Epithelial cell of esophagus (primary cell): Measurements from ENCODE around the gene TM9SF2.

Experiments used
- DNase-seq: peaks from one replicate; pipeline ENCODE4 v3.0.0; 2010; ENCODE audit warnings: low read depth
- H3K4me3 ChIP-seq: 2 replicates; pipeline ENCODE4 v1.5.1; 2011; ENCODE audit warnings: mild to moderate bottlenecking, low read length, control low read depth
- TF ChIP-seq, protein P1 (sequence below): IDR thresholded peaks from 2 replicates; pipeline ENCODE4 v1.5.1; 2011; ENCODE audit warnings: low read depth, mild to moderate bottlenecking, low read length, control low read depth, inconsistent platforms; ENCODE audit not compliant: insufficient read depth; ENCODE audit errors: missing control alignments

TM9SF2 gene

DNA sequence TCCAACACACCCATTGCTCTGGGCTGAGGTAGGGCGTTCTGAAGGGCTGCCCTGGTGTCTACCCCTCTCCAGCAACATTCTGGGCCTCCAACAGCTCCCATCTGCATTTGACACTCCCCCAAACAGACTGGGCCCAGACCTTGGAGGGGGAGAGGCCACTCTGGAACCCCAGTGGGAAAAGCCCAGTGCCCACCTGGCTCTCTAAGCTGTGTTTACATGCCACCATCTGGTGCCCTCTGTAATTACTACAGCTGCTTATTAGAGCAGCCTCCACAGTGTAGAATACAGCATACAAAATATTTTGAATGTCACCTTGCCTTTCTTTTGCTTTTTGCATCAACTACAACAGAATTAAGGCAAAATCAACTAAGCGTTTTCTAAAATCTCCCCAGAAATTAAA, 35.8 kb upstream of the TM9SF2 start:
- TF ChIP-seq, protein P1, sequence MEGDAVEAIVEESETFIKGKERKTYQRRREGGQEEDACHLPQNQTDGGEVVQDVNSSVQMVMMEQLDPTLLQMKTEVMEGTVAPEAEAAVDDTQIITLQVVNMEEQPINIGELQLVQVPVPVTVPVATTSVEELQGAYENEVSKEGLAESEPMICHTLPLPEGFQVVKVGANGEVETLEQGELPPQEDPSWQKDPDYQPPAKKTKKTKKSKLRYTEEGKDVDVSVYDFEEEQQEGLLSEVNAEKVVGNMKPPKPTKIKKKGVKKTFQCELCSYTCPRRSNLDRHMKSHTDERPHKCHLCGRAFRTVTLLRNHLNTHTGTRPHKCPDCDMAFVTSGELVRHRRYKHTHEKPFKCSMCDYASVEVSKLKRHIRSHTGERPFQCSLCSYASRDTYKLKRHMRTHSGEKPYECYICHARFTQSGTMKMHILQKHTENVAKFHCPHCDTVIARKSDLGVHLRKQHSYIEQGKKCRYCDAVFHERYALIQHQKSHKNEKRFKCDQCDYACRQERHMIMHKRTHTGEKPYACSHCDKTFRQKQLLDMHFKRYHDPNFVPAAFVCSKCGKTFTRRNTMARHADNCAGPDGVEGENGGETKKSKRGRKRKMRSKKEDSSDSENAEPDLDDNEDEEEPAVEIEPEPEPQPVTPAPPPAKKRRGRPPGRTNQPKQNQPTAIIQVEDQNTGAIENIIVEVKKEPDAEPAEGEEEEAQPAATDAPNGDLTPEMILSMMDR = no peak
- DNase-seq = no peak
- no peak overlapping the region for H3K4me3 ChIP-seq

DNA sequence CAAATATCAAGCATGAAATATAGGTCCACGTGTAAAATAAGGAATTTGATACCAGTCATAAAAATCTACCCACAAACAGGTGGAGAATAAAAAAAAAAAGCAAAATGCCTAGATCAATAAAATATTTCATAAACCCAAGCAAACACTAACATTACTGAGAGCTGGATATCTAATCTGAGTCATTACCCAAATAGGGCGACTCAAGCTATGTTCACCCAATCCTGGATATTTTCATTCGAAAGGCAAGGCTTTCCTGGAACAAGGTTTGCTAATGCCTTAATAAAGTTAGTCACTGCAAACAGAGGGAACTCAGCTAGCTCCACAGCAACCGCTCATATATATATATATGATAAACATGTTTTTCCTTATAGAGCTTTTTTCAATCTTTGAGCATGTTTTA, 33.5 kb upstream of the TM9SF2 start:
- DNase-seq = peak; percentile 65
- TF ChIP-seq, protein P1 = no peak
- H3K4me3 ChIP-seq = no peak overlapping the region

DNA sequence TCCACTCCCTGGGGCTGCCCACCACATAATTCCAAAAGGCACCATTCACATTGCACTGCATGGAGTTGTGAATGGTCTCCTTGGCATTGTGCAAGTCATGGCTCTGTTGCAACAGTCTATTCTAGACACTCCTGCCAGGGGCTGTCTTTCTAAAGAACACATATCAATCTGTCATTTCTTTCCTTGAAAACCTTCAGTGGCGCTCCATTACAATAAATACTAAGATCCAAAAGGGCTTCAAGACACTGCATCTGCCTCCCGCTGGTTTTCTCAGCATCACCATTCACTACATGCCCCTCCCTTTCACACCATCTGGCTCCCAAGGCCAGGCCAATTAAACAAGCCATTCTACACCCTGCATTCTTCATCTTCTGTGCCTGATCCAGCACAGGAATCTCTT, 32.2 kb upstream of the TM9SF2 start:
- DNase-seq = peak; percentile 20
- no peak overlapping the region for H3K4me3 ChIP-seq
- TF ChIP-seq, protein P1 = no peak

- TF ChIP-seq, protein P1 = no peak
- DNase-seq = no peak
- no peak overlapping the region for H3K4me3 ChIP-seq
These were observed 31.2 kb upstream of the TM9SF2 start for GRCh38 chr13:99470027-99470426.

DNA sequence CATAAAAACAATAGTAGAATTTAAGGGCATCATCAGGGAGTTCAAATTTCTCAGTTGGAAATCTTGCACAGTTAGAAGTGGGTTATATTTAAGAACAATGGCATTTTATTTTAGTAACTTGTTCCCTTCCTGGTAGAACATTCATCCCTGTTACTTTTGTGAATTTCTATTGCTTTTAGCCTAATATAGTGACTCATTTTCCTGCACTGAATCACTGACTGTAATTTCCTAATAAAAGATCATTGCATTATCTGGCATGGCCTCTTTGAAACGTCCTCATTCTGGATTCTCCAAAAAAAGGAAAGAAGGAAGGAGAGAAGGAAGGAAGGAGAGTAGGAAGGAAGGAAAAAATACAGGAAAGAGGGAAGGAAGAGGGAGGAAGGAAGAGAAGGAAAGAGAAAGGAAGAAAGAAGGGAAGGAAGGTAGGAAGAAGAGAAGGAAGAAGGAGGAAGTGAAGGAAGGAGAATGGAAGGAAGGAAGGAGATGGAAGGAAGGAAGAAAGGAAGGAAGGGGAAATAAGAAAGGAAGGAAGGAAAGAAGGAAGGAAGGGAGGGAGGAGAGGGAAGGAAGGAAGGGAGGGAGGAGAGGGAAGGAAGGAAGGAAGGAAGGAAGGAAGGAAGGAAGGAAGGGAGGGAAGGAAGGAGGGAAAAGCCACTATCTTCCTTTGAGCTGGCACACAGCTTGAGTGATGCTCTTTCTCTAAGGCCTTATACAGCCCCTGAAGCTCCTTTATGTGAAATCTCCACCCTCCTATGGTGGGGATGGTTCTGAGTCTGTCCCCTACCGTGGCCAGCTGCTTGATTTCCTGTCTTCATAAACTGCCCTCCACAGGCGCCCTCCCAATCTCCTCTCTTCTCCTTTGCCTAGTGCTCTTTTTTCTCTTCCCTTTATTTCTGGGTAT, 29.8 kb upstream of the TM9SF2 start:
- DNase-seq = peak; percentile 57
- TF ChIP-seq, protein P1 = no peak
- H3K4me3 ChIP-seq = no peak overlapping the region

GRCh38 chr13:99472122-99472440, 29.2 kb upstream of the TM9SF2 start:
- no peak overlapping the region for H3K4me3 ChIP-seq
- TF ChIP-seq, protein P1 = no peak
- no peak for DNase-seq

- TF ChIP-seq, protein P1 = no peak
- no peak overlapping the region for H3K4me3 ChIP-seq
- DNase-seq = no peak
These were observed 27.8 kb upstream of the TM9SF2 start for GRCh38 chr13:99473515-99473914.
